ENCODE results near the gene SAP25. TPM values are rescaled to one million over a fixed set of nuclear protein-coding genes. Genes with fewer than 3 reads are reported as not detected.
A peak's percentile ranks its signal among the peaks of the same experiment; 100 is the strongest.

The SAP25 gene
- polyA plus RNA-seq, 1 of the 3 experiments (the other 2 are of a cell fraction) = 1.2 TPM

- TF ChIP-seq CTCF (IDR thresholded peaks at IDR 0.05) (no peak), RAD21 (IDR thresholded peaks at IDR 0.05; ENCODE audit: low read length) (no peak), TCF12 (IDR thresholded peaks at IDR 0.05) (no peak), MXI1 (IDR thresholded peaks at IDR 0.05; ENCODE audit: low read depth, low read length) (no peak), YY1 (IDR thresholded peaks at IDR 0.05; ENCODE audit: low read depth) (no peak), MEF2A (IDR thresholded peaks at IDR 0.05; ENCODE audit: borderline replicate concordance, low read depth) (no peak), POLR2AphosphoS5 (IDR thresholded peaks at IDR 0.05; ENCODE audit: low read depth, low read length) (no peak), SMC3 (IDR thresholded peaks at IDR 0.05; ENCODE audit: low read depth, low read length) (no peak)
Observed at GRCh38 chr7:100584054-100584682, 10.5 kb upstream of the SAP25 start (continued).

GRCh38 chr7:100583132-100584053, 9.7 kb upstream of the SAP25 start:
- Histone ChIP-seq H3K4me2 (peak overlapping the region; percentile 97; the same call in 1 of the 2 replicates), H3K36me3 (replicated peaks in 1 of 2; ENCODE audit: control insufficient read depth in 1 of 2, insufficient read depth in 2 of 2, low read length in 1 of 2) (peaks cover 13 to 22% of the 10 kb centered on the region in 2 experiments), H4K20me1 (ENCODE audit: insufficient read depth) (peaks cover 32% of the 10 kb centered on the region), H3K4me1 (ENCODE audit: control insufficient read depth in 1 of 2, insufficient read depth in 2 of 2, low read depth in 1 of 2, low read length in 1 of 2) (peaks cover 6 to 15% of the 10 kb centered on the region in 2 experiments; a peak in 2 of 4 replicates), H3F3A (replicated peaks; ENCODE audit: insufficient read depth) (peaks cover 4% of the 10 kb centered on the region), H2AFZ (ENCODE audit: low read depth) (no peak overlapping the region), H3K9me3 (no peaks in the 10 kb centered on the region), H3K9ac (0 out of 2 replicates have a peak overlapping the region, but pooled peaks have one; percentile 21), H3K79me2 (ENCODE audit: insufficient read depth) (peaks cover 33% of the 10 kb centered on the region), H3K27me3 (ENCODE audit: insufficient read depth) (no peaks in the 10 kb centered on the region), H3K9me2 (no peaks in the 10 kb centered on the region), H3K4me3 (ENCODE audit: low read depth in 2 of 2, low read length in 1 of 2) (no peak overlapping the region), H3K27ac (ENCODE audit: low read depth in 2 of 2, low read length in 1 of 2) (no peak overlapping the region)
- WGBS (ENCODE audit: low lambda C conversion rate) = 90% methylated on average over 19 of the region's 23 CpGs
- ChIA-PET POLR2A (interaction anchor here (4.3 kb wide), 1 partner anchor 19 kb away, joined by 63 read pairs; the partner anchor contains the start of gene PCOLCE), CTCF (interaction anchor here (0.6 to 11.9 kb wide), 12 partner anchors 11 to 142 kb away, joined by 3 to 149 read pairs (median 6); partner anchors contain the start of genes PCOLCE and POP7)
- DNase-seq = no peak
- TF ChIP-seq YY1 (IDR thresholded peaks at IDR 0.05; ENCODE audit: low read depth) (no peak), POLR2AphosphoS5 (IDR thresholded peaks at IDR 0.05; ENCODE audit: low read depth, low read length) (no peak), TAF1 (IDR thresholded peaks at IDR 0.05; ENCODE audit: borderline replicate concordance, low read depth, low read length) (no peak), GABPA (IDR thresholded peaks at IDR 0.05; ENCODE audit: low read depth) (no peak), PBX3 (IDR thresholded peaks at IDR 0.05) (no peak), SMC3 (IDR thresholded peaks at IDR 0.05; ENCODE audit: low read depth, low read length) (no peak), ELF1 (IDR thresholded peaks at IDR 0.05) (no peak)

All from SK-N-SH (cell line).